Measurements from ENCODE around the gene FBXW4. TPM values are rescaled to one million over a fixed set of nuclear protein-coding genes. Genes with fewer than 3 reads are reported as not detected.

FBXW4 gene
- total RNA-seq, 4 donors from 2014 or later: 48.2 to 83.6 (median 71.3) TPM

DNA sequence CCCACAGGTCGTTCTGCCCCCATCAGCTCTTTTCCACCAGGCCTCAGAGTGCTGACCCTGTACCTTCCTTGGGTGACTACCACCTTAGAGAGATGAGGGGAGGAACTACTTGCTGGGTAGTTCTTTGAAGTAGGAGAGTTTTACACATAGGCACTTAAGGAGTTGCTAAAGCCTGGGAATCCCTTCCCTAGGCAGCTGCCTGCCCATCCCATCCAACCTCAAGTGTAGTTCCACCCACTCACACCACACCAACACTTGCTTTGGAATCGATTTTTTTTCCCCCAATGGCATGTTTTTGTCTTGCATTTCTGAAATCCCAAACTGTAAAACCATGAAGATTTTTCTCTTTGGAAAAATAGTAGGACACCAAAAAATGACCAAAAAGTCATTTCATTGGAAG is 47.7 kb downstream of the FBXW4 start:
- Histone ChIP-seq H3K4me3 (no peak overlapping the region), H3K9me3 (no peaks in the 10 kb centered on the region), H3K27me3 (no peaks in the 10 kb centered on the region), H3K27ac (no peak overlapping the region), H3K4me1 (no peaks in the 10 kb centered on the region), H3K36me3 (peaks cover 40% of the 10 kb centered on the region)
- TF ChIP-seq POLR2A (IDR thresholded peaks at IDR 0.05) (no peak), POLR2AphosphoS5 (IDR thresholded peaks at IDR 0.05) (no peak), EP300 (IDR thresholded peaks at IDR 0.05) (no peak), CTCF (IDR thresholded peaks at IDR 0.05) (no peak)
- 83% methylated on average over 2 of the region's 2 CpGs for WGBS
- DNase-seq (ENCODE audit: low spot score in 2 of 2): no peak

- no peaks in the 10 kb centered on the region for H3K27me3 ChIP-seq
- TF ChIP-seq POLR2AphosphoS5 (IDR thresholded peaks at IDR 0.05): no peak
- no peak overlapping the region for H3K4me3 ChIP-seq
- DNase-seq (ENCODE audit: low spot score in 2 of 2): no peak
- H3K27ac ChIP-seq: no peak overlapping the region
- H3K36me3 ChIP-seq: peaks cover 35% of the 10 kb centered on the region
- H3K4me1 ChIP-seq: no peaks in the 10 kb centered on the region
- H3K9me3 ChIP-seq: no peaks in the 10 kb centered on the region
- WGBS: 93% methylated on average over 2 of the region's 6 CpGs
Observed at GRCh38 chr10:101646364-101646763, 48.6 kb downstream of the FBXW4 start.

DNA sequence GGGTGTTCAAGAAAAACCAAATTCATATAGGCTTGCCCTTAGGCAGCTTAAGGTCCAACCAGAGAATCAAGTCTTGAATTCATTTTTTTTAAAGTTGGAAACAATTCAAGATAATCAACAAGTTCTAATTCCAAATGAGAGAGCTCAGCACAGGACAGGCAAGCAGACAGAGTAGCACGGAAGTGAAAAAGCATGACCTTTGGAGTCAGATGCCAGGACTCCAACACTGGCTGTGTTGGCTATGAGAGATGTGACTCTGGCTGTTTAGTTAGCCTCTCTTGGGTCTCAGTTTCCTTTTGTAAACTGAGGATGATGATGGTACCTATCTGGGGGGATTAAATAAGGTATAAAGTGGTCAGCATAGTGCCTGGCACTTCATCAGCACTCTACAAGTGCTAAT is 49.3 kb downstream of the FBXW4 start:
- TF ChIP-seq POLR2A (IDR thresholded peaks at IDR 0.05): no peak
- no peak for TF ChIP-seq EP300 (IDR thresholded peaks at IDR 0.05)
- TF ChIP-seq CTCF (IDR thresholded peaks at IDR 0.05): no peak
- TF ChIP-seq POLR2AphosphoS5 (IDR thresholded peaks at IDR 0.05): no peak
- Histone ChIP-seq H3K27me3 (no peaks in the 10 kb centered on the region), H3K4me3 (no peak overlapping the region), H3K4me1 (no peaks in the 10 kb centered on the region), H3K9me3 (no peaks in the 10 kb centered on the region), H3K27ac (no peak overlapping the region), H3K36me3 (peaks cover 27% of the 10 kb centered on the region)
- DNase-seq (ENCODE audit: low spot score in 2 of 2): no peak
- 92% methylated on average over 1 of the region's 1 CpG for WGBS

DNA sequence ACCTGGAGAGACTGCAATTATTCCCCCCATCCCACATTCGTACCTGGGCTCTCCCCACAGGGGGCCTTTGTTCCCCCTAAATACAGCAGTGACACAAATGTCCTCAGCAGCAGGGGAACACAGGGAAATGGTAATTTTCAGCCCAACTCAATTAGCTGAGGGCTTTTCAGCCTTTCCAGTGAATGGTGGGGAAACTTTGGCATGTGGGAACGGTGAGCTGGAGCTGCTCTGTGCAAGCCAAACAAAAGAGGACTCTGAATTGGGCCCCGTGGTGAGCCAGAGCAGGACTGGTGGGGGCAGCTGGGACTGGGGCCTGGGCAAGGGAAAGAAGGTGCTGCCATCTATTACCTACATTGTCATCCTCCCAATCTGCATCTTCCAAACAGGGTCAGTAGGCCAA is 51.0 kb downstream of the FBXW4 start:
- no peak overlapping the region for H3K27ac ChIP-seq
- no peaks in the 10 kb centered on the region for H3K9me3 ChIP-seq
- TF ChIP-seq POLR2AphosphoS5 (IDR thresholded peaks at IDR 0.05) (no peak), POLR2A (IDR thresholded peaks at IDR 0.05) (no peak), EP300 (IDR thresholded peaks at IDR 0.05) (no peak), CTCF (IDR thresholded peaks at IDR 0.05) (no peak)
- DNase-seq (ENCODE audit: low spot score in 2 of 2): no peak
- WGBS: 65% methylated on average over 3 of the region's 3 CpGs
- no peaks in the 10 kb centered on the region for H3K27me3 ChIP-seq
- H3K36me3 ChIP-seq: peaks cover 24% of the 10 kb centered on the region
- no peak overlapping the region for H3K4me3 ChIP-seq
- no peaks in the 10 kb centered on the region for H3K4me1 ChIP-seq

DNA sequence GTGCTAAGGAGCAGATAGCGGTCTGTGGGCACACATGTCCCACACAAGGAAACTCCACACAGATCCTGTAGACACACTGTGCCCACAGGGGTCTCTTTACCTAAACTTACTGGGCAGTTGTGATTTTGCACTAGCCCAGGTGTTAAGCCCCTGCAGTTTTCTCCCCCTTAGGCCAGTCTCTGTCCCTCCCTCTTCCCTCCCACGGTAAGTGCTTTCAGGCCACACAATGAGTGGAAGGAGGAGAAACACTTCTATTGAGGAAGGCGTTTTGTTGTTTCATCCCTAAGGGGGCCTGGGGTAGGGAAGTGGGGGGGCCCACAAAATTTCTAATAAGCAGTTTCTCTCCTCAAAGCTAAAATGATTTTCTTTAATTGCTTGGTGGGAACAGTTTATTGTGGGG is 51.4 kb downstream of the FBXW4 start:
- H3K4me1 ChIP-seq: no peaks in the 10 kb centered on the region
- 70% methylated on average over 3 of the region's 3 CpGs for WGBS
- no peak for TF ChIP-seq CTCF (IDR thresholded peaks at IDR 0.05)
- TF ChIP-seq EP300 (IDR thresholded peaks at IDR 0.05): no peak
- no peak for TF ChIP-seq POLR2AphosphoS5 (IDR thresholded peaks at IDR 0.05)
- TF ChIP-seq POLR2A (IDR thresholded peaks at IDR 0.05): no peak
- no peaks in the 10 kb centered on the region for H3K9me3 ChIP-seq
- H3K4me3 ChIP-seq: no peak overlapping the region
- no peak for DNase-seq (ENCODE audit: low spot score in 2 of 2)
- no peak overlapping the region for H3K27ac ChIP-seq
- H3K36me3 ChIP-seq: peaks cover 28% of the 10 kb centered on the region
- H3K27me3 ChIP-seq: no peaks in the 10 kb centered on the region

All from suprapubic skin (tissue), 4 donors.